EL (cell line): ENCODE results near the gene RIC3.

Source experiments
- DNase-seq: peaks from one replicate; pipeline ENCODE4 v3.0.0-alpha.2; 2016

RIC3 gene

GRCh38 chr11:8168485-8169257, at the start of gene RIC3:
RIC3 (minus strand) TSS chr11:8169025; CDS start chr11:8168989, 36 bp downstream.
- no peak for DNase-seq

GRCh38 chr11:8218409-8218808, 49.6 kb upstream of the RIC3 start:
- DNase-seq: no peak

- no peak for DNase-seq
These were observed 49.1 kb upstream of the RIC3 start for GRCh38 chr11:8217926-8218325.

GRCh38 chr11:8217136-8217535, 48.3 kb upstream of the RIC3 start:
- no peak for DNase-seq

- DNase-seq: no peak
These were observed 44.6 kb upstream of the RIC3 start for GRCh38 chr11:8213376-8213775.

- no peak for DNase-seq
These were observed 40.5 kb upstream of the RIC3 start for GRCh38 chr11:8209208-8209807.

- DNase-seq: peak; percentile 59
These were observed 38.5 kb upstream of the RIC3 start for GRCh38 chr11:8207080-8208000.

GRCh38 chr11:8206251-8207079, 37.6 kb upstream of the RIC3 start:
- no peak for DNase-seq

- no peak for DNase-seq
These were observed 36.7 kb upstream of the RIC3 start for GRCh38 chr11:8205566-8205965.

- DNase-seq: no peak
These were observed 35.8 kb upstream of the RIC3 start for GRCh38 chr11:8204596-8204995.

GRCh38 chr11:8204025-8204424, 35.2 kb upstream of the RIC3 start:
- DNase-seq: no peak

- DNase-seq: no peak
These were observed 34.5 kb upstream of the RIC3 start for GRCh38 chr11:8203414-8203715.

- DNase-seq: no peak
These were observed 33.9 kb upstream of the RIC3 start for GRCh38 chr11:8202516-8203413.

- no peak for DNase-seq
These were observed 33.0 kb upstream of the RIC3 start for GRCh38 chr11:8201644-8202365.

GRCh38 chr11:8199676-8200075, 30.9 kb upstream of the RIC3 start:
- no peak for DNase-seq

GRCh38 chr11:8196749-8197148, 27.9 kb upstream of the RIC3 start:
- DNase-seq: no peak

- no peak for DNase-seq
These were observed 26.1 kb upstream of the RIC3 start for GRCh38 chr11:8194956-8195355.

- DNase-seq: no peak
These were observed 24.0 kb upstream of the RIC3 start for GRCh38 chr11:8192896-8193209.

- peak; percentile 65 for DNase-seq
These were observed 23.4 kb upstream of the RIC3 start for GRCh38 chr11:8192016-8192895.

GRCh38 chr11:8190431-8190830, 21.6 kb upstream of the RIC3 start:
- DNase-seq: no peak
